ENCODE data around the gene KDM4B.

GRCh38 chr19:5036698-5037563 lies 68.0 kb downstream of the KDM4B start:
- no peak for TF ChIP-seq CTCF (IDR thresholded peaks at IDR 0.05; ENCODE audit: low read depth, low read length, missing input control)
- TF ChIP-seq SP1 (IDR thresholded peaks at IDR 0.05), result no peak
- no peak for TF ChIP-seq ATF3 (IDR thresholded peaks at IDR 0.05)
